IMR-90 (cell line): ENCODE data around the gene KRT3. TPM values are rescaled to one million over a fixed set of nuclear protein-coding genes. Genes with fewer than 3 reads are reported as not detected.

ENCODE experiments used
- ATAC-seq: fragments of 200-7000 bp; cut with Tn5 transposase; 2 replicates; pipeline ENCODE4 v1.9.1; 2020; ENCODE audit warnings: low read depth, mild to moderate bottlenecking, moderate library complexity
- BruUV-seq: library from RNA; stranded (reverse); fragments of 400-500 nt; replicated peaks from 2 replicates; lab custom pipeline; 2021; lab: Mats Ljungman, UMichigan
- CTCF ChIA-PET: fragments of 300-600 bp; formaldehyde crosslinking; extraction: SDS; loops from one replicate; lab custom pipeline; 2021; ENCODE audit warnings: antibody characterized with exemption; lab: Yijun Ruan, JAX
- POLR2A ChIA-PET: fragments of 300-600 bp; sonication (Branson Sonifier 250); formaldehyde crosslinking; loops from one replicate; lab custom pipeline; 2022; ENCODE audit warnings: antibody characterized with exemption; ENCODE audit not compliant: unreplicated experiment; lab: Charles Lee
- DNase-seq: peaks from one replicate; pipeline ENCODE4 v3.0.0; 2013
- H2AFZ ChIP-seq: replicated peaks from 2 replicates; pipeline ENCODE3; 2013; ENCODE audit warnings: low read length, mild to moderate bottlenecking; ENCODE audit not compliant: poor library complexity
- H2AK5ac ChIP-seq: 2 replicates; pipeline ENCODE4 v1.6.1; 2013; ENCODE audit warnings: low read depth, low read length, inconsistent platforms
- H2AK9ac ChIP-seq: replicated peaks from 2 replicates; pipeline ENCODE3; 2013; ENCODE audit warnings: mild to moderate bottlenecking, low read depth, low read length, moderate library complexity; ENCODE audit not compliant: poor library complexity
- H2BK120ac ChIP-seq: 2 replicates; pipeline ENCODE4 v1.6.1; 2013; ENCODE audit warnings: low read depth, low read length, inconsistent platforms
- H2BK15ac ChIP-seq: 3 replicates; pipeline ENCODE4 v1.6.1; 2013; ENCODE audit warnings: low read depth, low read length, inconsistent platforms
- H2BK20ac ChIP-seq: 2 replicates; pipeline ENCODE4 v1.6.1; 2013; ENCODE audit warnings: low read depth, mild to moderate bottlenecking, inconsistent platforms, low read length, moderate library complexity
- H2BK5ac ChIP-seq: 2 replicates; pipeline ENCODE4 v1.6.1; 2013; ENCODE audit warnings: mild to moderate bottlenecking, low read depth, low read length, inconsistent platforms; ENCODE audit not compliant: poor library complexity, severe bottlenecking
- H3K14ac ChIP-seq: replicated peaks from 2 replicates; pipeline ENCODE4 v1.6.1; 2013; ENCODE audit warnings: low read depth, low read length, inconsistent platforms
- H3K18ac ChIP-seq: 2 replicates; pipeline ENCODE4 v1.6.1; 2013; ENCODE audit warnings: low read depth, low read length, control low read depth
- H3K23ac ChIP-seq: 2 replicates; pipeline ENCODE4 v1.6.1; 2013; ENCODE audit warnings: low read depth, low read length, inconsistent platforms
- H3K27ac ChIP-seq: 2 replicates; pipeline ENCODE4 v1.5.1; 2013; ENCODE audit warnings: mild to moderate bottlenecking, control low read depth, low read length; ENCODE audit not compliant: insufficient read depth
- H3K27me3 ChIP-seq: 2 replicates; pipeline ENCODE4 v1.6.1; 2013; ENCODE audit warnings: low read length; ENCODE audit not compliant: control insufficient read depth, insufficient read depth
- H3K36me3 ChIP-seq: 2 replicates; pipeline ENCODE4 v1.6.1; 2013; ENCODE audit warnings: low read length, mixed read lengths; ENCODE audit not compliant: control insufficient read depth, insufficient read depth
- H3K4ac ChIP-seq: 2 replicates; pipeline ENCODE4 v1.6.1; 2013; ENCODE audit warnings: low read depth, low read length, inconsistent platforms
- H3K4me1 ChIP-seq: 2 replicates; pipeline ENCODE4 v1.6.1; 2013; ENCODE audit warnings: low read length, mixed read lengths; ENCODE audit not compliant: control insufficient read depth, insufficient read depth
- H3K4me2 ChIP-seq: 2 replicates; pipeline ENCODE4 v1.6.1; 2013; ENCODE audit warnings: low read depth, mild to moderate bottlenecking, control low read depth, low read length, moderate library complexity
- H3K4me3 ChIP-seq: 2 replicates; pipeline ENCODE4 v1.5.1; 2013; ENCODE audit warnings: low read depth, mild to moderate bottlenecking, control low read depth, low read length, moderate library complexity; ENCODE audit not compliant: insufficient read depth
- H3K56ac ChIP-seq: 2 replicates; pipeline ENCODE4 v1.6.1; 2013; ENCODE audit warnings: low read length, inconsistent platforms; ENCODE audit not compliant: insufficient read depth; ENCODE audit errors: extremely low read depth
- H3K79me1 ChIP-seq, 2 experiments: 2 replicates each; pipeline ENCODE4 v1.6.1; 2013; ENCODE audit warnings: low read length in 2 of 2, inconsistent platforms in 1 of 2, low read depth in 1 of 2
- H3K9ac ChIP-seq: 2 replicates; pipeline ENCODE4 v1.6.1; 2013; ENCODE audit warnings: low read depth, low read length, control low read depth
- H3K9me1 ChIP-seq: 2 replicates; pipeline ENCODE4 v1.6.1; 2013; ENCODE audit warnings: low read length, inconsistent platforms; ENCODE audit not compliant: insufficient read depth
- H3K9me3 ChIP-seq: 2 replicates; pipeline ENCODE4 v1.6.1; 2013; ENCODE audit warnings: low read length; ENCODE audit not compliant: control insufficient read depth, insufficient read depth
- H4K20me1 ChIP-seq: 2 replicates; pipeline ENCODE4 v1.6.1; 2013; ENCODE audit warnings: low read length, inconsistent platforms; ENCODE audit not compliant: insufficient read depth
- H4K5ac ChIP-seq: 2 replicates; pipeline ENCODE4 v1.6.1; 2013; ENCODE audit warnings: mild to moderate bottlenecking, low read depth, low read length, control low read depth
- H4K8ac ChIP-seq, 2 experiments: 2 replicates each; pipeline ENCODE4 v1.6.1; 2013; ENCODE audit warnings: low read depth in 2 of 2, low read length in 2 of 2, control low read depth in 1 of 2, inconsistent platforms in 1 of 2
- H4K91ac ChIP-seq: 2 replicates; pipeline ENCODE4 v1.6.1; 2013; ENCODE audit warnings: low read depth, low read length, inconsistent platforms; ENCODE audit not compliant: insufficient read depth
- CEBPB ChIP-seq: IDR thresholded peaks from 2 replicates; pipeline ENCODE4 v1.6.1; 2012; ENCODE audit warnings: low read depth, low read length, improper control_type of control experiment
- CHD1 ChIP-seq: IDR thresholded peaks from 2 replicates; pipeline ENCODE4 v1.6.1; 2012; ENCODE audit warnings: low read depth, low read length, improper control_type of control experiment
- CTCF ChIP-seq: conservative IDR thresholded peaks from 2 replicates; pipeline ENCODE4 v1.5.1; 2012; ENCODE audit warnings: mild to moderate bottlenecking, low read depth, low read length, improper control_type of control experiment
- ELK1 ChIP-seq: fragments of 150-350 bp; IDR thresholded peaks from 2 replicates; pipeline ENCODE4 v1.6.1; 2016; ENCODE audit warnings: low read depth, mild to moderate bottlenecking, low read length, moderate library complexity, borderline replicate concordance
- RAD21 ChIP-seq: IDR thresholded peaks from 2 replicates; pipeline ENCODE4 v1.6.1; 2012; ENCODE audit warnings: low read length, improper control_type of control experiment
- RCOR1 ChIP-seq: IDR thresholded peaks from 2 replicates; pipeline ENCODE4 v1.6.1; 2012; ENCODE audit warnings: mild to moderate bottlenecking, low read length, improper control_type of control experiment; ENCODE audit not compliant: insufficient replicate concordance
- RFX5 ChIP-seq: IDR thresholded peaks from 2 replicates; pipeline ENCODE4 v1.8.0; 2012; ENCODE audit warnings: low read depth, mild to moderate bottlenecking, low read length, moderate library complexity
- SMC3 ChIP-seq: fragments of 150-350 bp; IDR thresholded peaks from 2 replicates; pipeline ENCODE4 v1.6.1; 2016; ENCODE audit warnings: low read depth, mild to moderate bottlenecking, antibody characterized with exemption, low read length, moderate library complexity
- WGBS, 2 experiments: methylation state at CpG; one replicate each; pipeline versions ENCODE4 v1.1.5 to v1.1.7; 2013; ENCODE audit warnings: missing lambda C conversion rate in 2 of 2; ENCODE audit not compliant: insufficient read length in 1 of 2; ENCODE audit errors: extremely low coverage in 2 of 2; 5-methylcytosine and 5-hydroxymethylcytosine counted together
- dilution Hi-C: fragments of 300-500 bp; cut with HindIII; formaldehyde crosslinking; loops from one replicate; pipeline ENCODE4 v1.14.3; 2018; ENCODE audit warnings: low sequenced_read_pairs; ENCODE audit not compliant: unreplicated experiment
- in situ Hi-C: fragments of 300-500 bp; cut with MboI; formaldehyde crosslinking; loops from 3 replicates; pipeline ENCODE4 v1.14.3; 2019; ENCODE audit warnings: low sequenced_read_pairs, inconsistent platforms, mixed read lengths
- intact Hi-C: fragments of 100-400 bp; cut with micrococcal nuclease; formaldehyde crosslinking; loops from 2 replicates; pipeline ENCODE4 v1.10.0; 2022
- polyA plus RNA-seq, 3 experiments: library from polyadenylated mRNA; depleted of rRNA; stranded (reverse); fragments of >200 nt; gene quantifications; 2 replicates each; pipeline ENCODE4 v1.2.3, GENCODE V29; 2012; ENCODE audit warnings: low replicate concordance in 1 of 3
- total RNA-seq: library from RNA; depleted of rRNA; stranded (reverse); fragments of >200 nt; gene quantifications from 2 replicates; pipeline ENCODE4 v1.2.3, GENCODE V29; 2012

Gene KRT3
- total and polyA plus RNA-seq, 2 of the 4 experiments (the other 2 are of a cell fraction) = not detected

- peaks cover 26% of the 10 kb centered on the region for H3K27me3 ChIP-seq
- no peak overlapping the region for H3K4ac ChIP-seq
- H2AK9ac ChIP-seq = no peak overlapping the region
- no peaks in the 10 kb centered on the region for H3K79me1 ChIP-seq
- H3K56ac ChIP-seq = no peak overlapping the region
- no TSS peak for BruUV-seq
- no peaks in the 10 kb centered on the region for H3K36me3 ChIP-seq
- intact Hi-C loops (no loop called here), in situ Hi-C loops (no loop called here), dilution Hi-C loops (no loop called here)
- H4K5ac ChIP-seq = no peak overlapping the region
- no peak overlapping the region for H4K91ac ChIP-seq
- POLR2A ChIA-PET = no interaction called here
- TF ChIP-seq RFX5 (no peak), CHD1 (no peak), RAD21 (no peak), SMC3 (no peak), RCOR1 (no peak), CEBPB (no peak), CTCF (no peak), ELK1 (no peak)
- H2AFZ ChIP-seq = no peak overlapping the region
- no peak overlapping the region for H2BK15ac ChIP-seq
- no peak overlapping the region for H3K18ac ChIP-seq
- H3K9me1 ChIP-seq = no peaks in the 10 kb centered on the region
- no peaks in the 10 kb centered on the region for H3K4me1 ChIP-seq
- ATAC-seq (no peak), DNase-seq (no peak)
- no peaks in the 10 kb centered on the region for H3K9me3 ChIP-seq
- H3K4me2 ChIP-seq = no peak overlapping the region
- WGBS, 2 experiments = no CpG with 5 or more reads among the region's 4 CpGs
- H4K8ac ChIP-seq = no peak overlapping the region
- H3K23ac ChIP-seq = no peak overlapping the region
- no peak overlapping the region for H3K4me3 ChIP-seq
- no peak overlapping the region for H3K9ac ChIP-seq
- H2BK120ac ChIP-seq = no peak overlapping the region
- CTCF ChIA-PET = no interaction called here
- H3K14ac ChIP-seq = no peak overlapping the region
- H4K20me1 ChIP-seq = no peaks in the 10 kb centered on the region
- no peak overlapping the region for H2AK5ac ChIP-seq
- H2BK5ac ChIP-seq = no peak overlapping the region
- no peak overlapping the region for H3K27ac ChIP-seq
- H2BK20ac ChIP-seq = no peak overlapping the region
Observed at GRCh38 chr12:52781399-52782082, 14.4 kb downstream of the KRT3 start.
